Activated CD8-positive, alpha-beta T cell treated with anti-CD3 and anti-CD28 coated beads, Interleukin-2, amount 10 ng/mL, durations not matched to agents 7 days and 5 days (primary cell): Measurements from ENCODE around the gene TRDMT1. TPM values are rescaled to one million over a fixed set of nuclear protein-coding genes. Genes with fewer than 3 reads are reported as not detected.
A peak's percentile ranks its signal among the peaks of the same experiment; 100 is the strongest.

Experiments used
- ATAC-seq: fragments of 150-1000 bp; cut with Tn5 transposase; one replicate; pipeline ENCODE4 v1.10.0; 2021; ENCODE audit warnings: moderate library complexity
- CTCF ChIA-PET: fragments of 350-600 bp; sonication (Branson Sonifier 250); formaldehyde crosslinking; loops from one replicate; lab custom pipeline; 2021; ENCODE audit warnings: antibody characterized with exemption; lab: Charles Lee
- POLR2A ChIA-PET: fragments of 350-600 bp; sonication (Branson Sonifier 250); formaldehyde crosslinking; loops from one replicate; lab custom pipeline; 2021; ENCODE audit warnings: antibody characterized with exemption; lab: Charles Lee
- DNase-seq: peaks from one replicate; pipeline ENCODE4 v3.0.0-alpha.2; 2020
- H3K27ac Mint-ChIP-seq: one replicate; pipeline ENCODE4 v1.8.0; 2021; ENCODE audit warnings: mild to moderate bottlenecking, mixed read lengths
- H3K27me3 Mint-ChIP-seq: one replicate; pipeline ENCODE4 v1.8.0; 2021; ENCODE audit warnings: low read depth, mixed read lengths
- H3K36me3 Mint-ChIP-seq: one replicate; pipeline ENCODE4 v1.8.0; 2021; ENCODE audit warnings: low read depth, mixed read lengths
- H3K4me1 Mint-ChIP-seq: one replicate; pipeline ENCODE4 v1.8.0; 2021; ENCODE audit warnings: low read depth, mixed read lengths
- H3K4me3 Mint-ChIP-seq: one replicate; pipeline ENCODE4 v1.8.0; 2021; ENCODE audit warnings: mild to moderate bottlenecking, mixed read lengths
- H3K9me3 Mint-ChIP-seq: one replicate; pipeline ENCODE4 v1.8.0; 2022; ENCODE audit warnings: mixed read lengths; ENCODE audit not compliant: insufficient read depth
- total RNA-seq, 2 experiments: library from RNA; stranded (reverse); gene quantifications; one replicate each; pipeline ENCODE4 v1.2.3, GENCODE V29; 2021

The TRDMT1 gene
- total RNA-seq, 2 experiments from 2014 or later, result 11.6 to 13.6 TPM

GRCh38 chr10:17147884-17148489 is 53.5 kb downstream of the TRDMT1 start:
- no peak overlapping the region for H3K27ac Mint-ChIP-seq
- ATAC-seq (no peak), DNase-seq (no peak)
- H3K4me3 Mint-ChIP-seq, result no peak overlapping the region
- no peaks in the 10 kb centered on the region for H3K27me3 Mint-ChIP-seq
- ChIA-PET POLR2A (no interaction called here), CTCF (interaction anchor here (0.7 kb wide), 1 partner anchor 26 kb away, joined by 3 read pairs; no protein-coding TSS in a partner anchor)
- H3K9me3 Mint-ChIP-seq, result peaks cover 6% of the 10 kb centered on the region
- peaks cover 14% of the 10 kb centered on the region for H3K4me1 Mint-ChIP-seq
- peaks cover 11% of the 10 kb centered on the region for H3K36me3 Mint-ChIP-seq

GRCh38 chr10:17146892-17147291 is 54.6 kb downstream of the TRDMT1 start:
- ATAC-seq, result no peak
- Mint-ChIP-seq H3K36me3 (peaks cover 9% of the 10 kb centered on the region), H3K4me3 (no peak overlapping the region), H3K9me3 (peaks cover 6% of the 10 kb centered on the region), H3K27ac (no peak overlapping the region), H3K4me1 (peaks cover 15% of the 10 kb centered on the region), H3K27me3 (no peaks in the 10 kb centered on the region)
- ChIA-PET CTCF (no interaction called here), POLR2A (no interaction called here)
- DNase-seq, result no peak

- DNase-seq (no peak), ATAC-seq (no peak)
- H3K9me3 Mint-ChIP-seq, result peaks cover 10% of the 10 kb centered on the region
- H3K4me1 Mint-ChIP-seq, result peaks cover 20% of the 10 kb centered on the region
- H3K36me3 Mint-ChIP-seq, result peaks cover 11% of the 10 kb centered on the region
- peak overlapping the region; percentile 28 for H3K27ac Mint-ChIP-seq
- POLR2A ChIA-PET, result no interaction called here
- no peaks in the 10 kb centered on the region for H3K27me3 Mint-ChIP-seq
- no peak overlapping the region for H3K4me3 Mint-ChIP-seq
- CTCF ChIA-PET, result interaction anchor here (0.9 to 1.1 kb wide), 3 partner anchors 17 to 38 kb away, joined by 3 to 4 read pairs (median 3); no protein-coding TSS in a partner anchor
Observed at GRCh38 chr10:17145239-17145638, 56.2 kb downstream of the TRDMT1 start.

- H3K4me1 Mint-ChIP-seq, result peaks cover 20% of the 10 kb centered on the region
- ATAC-seq, result peak; percentile 68
- POLR2A ChIA-PET, result interaction anchor here (1.4 kb wide), 1 partner anchor 85 kb away, joined by 8 read pairs; no protein-coding TSS in a partner anchor
- H3K4me3 Mint-ChIP-seq, result no peak overlapping the region
- H3K27me3 Mint-ChIP-seq, result no peaks in the 10 kb centered on the region
- H3K36me3 Mint-ChIP-seq, result peaks cover 11% of the 10 kb centered on the region
- DNase-seq, result peak; percentile 42
- peaks cover 10% of the 10 kb centered on the region for H3K9me3 Mint-ChIP-seq
- peak overlapping the region; percentile 28 for H3K27ac Mint-ChIP-seq
- CTCF ChIA-PET, result interaction anchor here (0.9 to 1.1 kb wide), 3 partner anchors 18 to 39 kb away, joined by 3 to 4 read pairs (median 3); no protein-coding TSS in a partner anchor
Observed at GRCh38 chr10:17144757-17145156, 56.7 kb downstream of the TRDMT1 start.

- ChIA-PET POLR2A (interaction anchor here (1.4 kb wide), 1 partner anchor 86 kb away, joined by 8 read pairs; no protein-coding TSS in a partner anchor), CTCF (interaction anchor here (1.0 to 1.4 kb wide), 3 partner anchors 13 to 56 kb away, joined by 3 to 4 read pairs (median 4); no protein-coding TSS in a partner anchor)
- H3K9me3 Mint-ChIP-seq, result peaks cover 10% of the 10 kb centered on the region
- no peak for DNase-seq
- peaks cover 11% of the 10 kb centered on the region for H3K36me3 Mint-ChIP-seq
- H3K27ac Mint-ChIP-seq, result no peak overlapping the region
- H3K4me1 Mint-ChIP-seq, result peaks cover 20% of the 10 kb centered on the region
- ATAC-seq, result no peak
- H3K4me3 Mint-ChIP-seq, result no peak overlapping the region
- no peaks in the 10 kb centered on the region for H3K27me3 Mint-ChIP-seq
Observed at GRCh38 chr10:17144032-17144431, 57.4 kb downstream of the TRDMT1 start.

GRCh38 chr10:17143055-17143690 is 58.3 kb downstream of the TRDMT1 start:
- Mint-ChIP-seq H3K4me1 (peaks cover 20% of the 10 kb centered on the region), H3K9me3 (peaks cover 10% of the 10 kb centered on the region), H3K36me3 (peaks cover 11% of the 10 kb centered on the region), H3K4me3 (no peak overlapping the region), H3K27me3 (no peaks in the 10 kb centered on the region), H3K27ac (no peak overlapping the region)
- POLR2A ChIA-PET, result no interaction called here
- CTCF ChIA-PET, result interaction anchor here (0.6 to 1.4 kb wide), 4 partner anchors 9 to 86 kb away, joined by 3 to 4 read pairs (median 4); no protein-coding TSS in a partner anchor
- ATAC-seq, result no peak
- no peak for DNase-seq

GRCh38 chr10:17141504-17142229 is 59.8 kb downstream of the TRDMT1 start:
- no peaks in the 10 kb centered on the region for H3K27me3 Mint-ChIP-seq
- H3K9me3 Mint-ChIP-seq, result peaks cover 10% of the 10 kb centered on the region
- ATAC-seq, result no peak
- ChIA-PET POLR2A (no interaction called here), CTCF (no interaction called here)
- no peak for DNase-seq
- H3K36me3 Mint-ChIP-seq, result peaks cover 8% of the 10 kb centered on the region
- H3K4me1 Mint-ChIP-seq, result peaks cover 20% of the 10 kb centered on the region
- no peak overlapping the region for H3K4me3 Mint-ChIP-seq
- H3K27ac Mint-ChIP-seq, result no peak overlapping the region

- no peak for DNase-seq
- peaks cover 16% of the 10 kb centered on the region for H3K4me1 Mint-ChIP-seq
- CTCF ChIA-PET, result no interaction called here
Observed at GRCh38 chr10:17140386-17140761, 61.1 kb downstream of the TRDMT1 start.

GRCh38 chr10:17138460-17139042 is 62.9 kb downstream of the TRDMT1 start:
- no peak for ATAC-seq

More at GRCh38 chr10:17140386-17140761, 61.1 kb downstream of the TRDMT1 start:
- Mint-ChIP-seq H3K36me3 (peaks cover 8% of the 10 kb centered on the region), H3K9me3 (peaks cover 10% of the 10 kb centered on the region), H3K4me3 (no peak overlapping the region), H3K27me3 (no peaks in the 10 kb centered on the region), H3K27ac (no peak overlapping the region)
- no peak for ATAC-seq
- POLR2A ChIA-PET, result interaction anchor here (0.6 kb wide), 2 partner anchors 58 to 89 kb away, joined by 3 read pairs; no protein-coding TSS in a partner anchor

GRCh38 chr10:17134737-17135260 is 66.7 kb downstream of the TRDMT1 start:
- Mint-ChIP-seq H3K27me3 (no peaks in the 10 kb centered on the region), H3K36me3 (no peaks in the 10 kb centered on the region), H3K4me1 (no peaks in the 10 kb centered on the region), H3K4me3 (no peak overlapping the region), H3K27ac (no peak overlapping the region), H3K9me3 (no peaks in the 10 kb centered on the region)
- ATAC-seq (no peak), DNase-seq (no peak)
- CTCF ChIA-PET, result no interaction called here
- POLR2A ChIA-PET, result interaction anchor here (0.5 kb wide), 1 partner anchor 102 kb away, joined by 3 read pairs; no protein-coding TSS in a partner anchor

More at GRCh38 chr10:17138460-17139042, 62.9 kb downstream of the TRDMT1 start:
- CTCF ChIA-PET, result no interaction called here
- no peak for DNase-seq
- H3K9me3 Mint-ChIP-seq, result peaks cover 5% of the 10 kb centered on the region
- H3K4me1 Mint-ChIP-seq, result peaks cover 6% of the 10 kb centered on the region
- H3K36me3 Mint-ChIP-seq, result peaks cover 6% of the 10 kb centered on the region
- no peaks in the 10 kb centered on the region for H3K27me3 Mint-ChIP-seq
- H3K27ac Mint-ChIP-seq, result no peak overlapping the region
- POLR2A ChIA-PET, result interaction anchor here (0.6 to 0.9 kb wide), 4 partner anchors 91 to 204 kb away, joined by 3 to 8 read pairs (median 3); no protein-coding TSS in a partner anchor
- H3K4me3 Mint-ChIP-seq, result no peak overlapping the region

- CTCF ChIA-PET, result no interaction called here
- POLR2A ChIA-PET, result no interaction called here
- Mint-ChIP-seq H3K27me3 (no peaks in the 10 kb centered on the region), H3K36me3 (no peaks in the 10 kb centered on the region), H3K4me1 (no peaks in the 10 kb centered on the region), H3K4me3 (no peak overlapping the region), H3K27ac (no peak overlapping the region), H3K9me3 (no peaks in the 10 kb centered on the region)
- DNase-seq (no peak), ATAC-seq (no peak)
Observed at GRCh38 chr10:17134282-17134681, 67.2 kb downstream of the TRDMT1 start.
